Osteocyte (in vitro differentiated cells): Measurements from ENCODE around the gene CCSER1. TPM values are rescaled to one million over a fixed set of nuclear protein-coding genes. Genes with fewer than 3 reads are reported as not detected.

ENCODE experiments used
- DNase-seq: peaks from one replicate; pipeline ENCODE4 v3.0.0; 2021; ENCODE audit warnings: mixed read lengths; ENCODE audit not compliant: unreplicated experiment; ENCODE audit errors: extremely low spot score
- H3K27ac Mint-ChIP-seq: one replicate; pipeline ENCODE4 v1.8.0; 2021; ENCODE audit warnings: mild to moderate bottlenecking, mixed read lengths; ENCODE audit not compliant: unreplicated experiment
- H3K27me3 Mint-ChIP-seq: one replicate; pipeline ENCODE4 v1.8.0; 2021; ENCODE audit warnings: mixed read lengths; ENCODE audit not compliant: unreplicated experiment
- H3K36me3 Mint-ChIP-seq: one replicate; pipeline ENCODE4 v1.8.0; 2021; ENCODE audit warnings: mixed read lengths; ENCODE audit not compliant: unreplicated experiment
- H3K4me1 Mint-ChIP-seq: one replicate; pipeline ENCODE4 v1.8.0; 2021; ENCODE audit warnings: mixed read lengths; ENCODE audit not compliant: unreplicated experiment
- H3K4me3 Mint-ChIP-seq: one replicate; pipeline ENCODE4 v1.8.0; 2021; ENCODE audit warnings: mild to moderate bottlenecking, moderate library complexity, mixed read lengths; ENCODE audit not compliant: unreplicated experiment
- H3K9me3 Mint-ChIP-seq: one replicate; pipeline ENCODE4 v1.8.0; 2021; ENCODE audit warnings: mixed read lengths; ENCODE audit not compliant: unreplicated experiment
- CTCF ChIP-seq: fragments of 200-600 bp; sonication (generic); IDR thresholded peaks from 2 replicates; pipeline ENCODE4 v1.5.0; 2021; ENCODE audit warnings: antibody characterized with exemption, mild to moderate bottlenecking, moderate library complexity
- total RNA-seq: library from RNA; stranded (reverse); gene quantifications from 2 replicates; pipeline ENCODE4 v1.2.1, GENCODE V29; 2021

The CCSER1 gene
- total RNA-seq, 1 donor from 2014 or later: not detected

- Mint-ChIP-seq H3K27me3 (peaks cover 2% of the 10 kb centered on the region), H3K4me1 (no peaks in the 10 kb centered on the region), H3K9me3 (peaks cover 3% of the 10 kb centered on the region), H3K4me3 (no peak overlapping the region), H3K36me3 (no peaks in the 10 kb centered on the region), H3K27ac (no peak overlapping the region)
- TF ChIP-seq CTCF: no peak
- no peak for DNase-seq
Observed at GRCh38 chr4:90171491-90171890, 44.3 kb downstream of the CCSER1 start.

- no peaks in the 10 kb centered on the region for H3K4me1 Mint-ChIP-seq
- H3K27ac Mint-ChIP-seq: no peak overlapping the region
Observed at GRCh38 chr4:90174621-90175023, 47.4 kb downstream of the CCSER1 start.

GRCh38 chr4:90181644-90182043 lies 54.5 kb downstream of the CCSER1 start:
- Mint-ChIP-seq H3K9me3 (no peaks in the 10 kb centered on the region), H3K4me3 (no peak overlapping the region), H3K4me1 (no peaks in the 10 kb centered on the region), H3K36me3 (no peaks in the 10 kb centered on the region), H3K27ac (no peak overlapping the region), H3K27me3 (no peaks in the 10 kb centered on the region)
- no peak for DNase-seq
- TF ChIP-seq CTCF: no peak

More at GRCh38 chr4:90174621-90175023, 47.4 kb downstream of the CCSER1 start:
- Mint-ChIP-seq H3K9me3 (peaks cover 3% of the 10 kb centered on the region), H3K4me3 (no peak overlapping the region), H3K36me3 (no peaks in the 10 kb centered on the region), H3K27me3 (peaks cover 2% of the 10 kb centered on the region)
- no peak for DNase-seq
- no peak for TF ChIP-seq CTCF

- H3K27me3 Mint-ChIP-seq: no peaks in the 10 kb centered on the region
- no peaks in the 10 kb centered on the region for H3K36me3 Mint-ChIP-seq
- no peaks in the 10 kb centered on the region for H3K9me3 Mint-ChIP-seq
- no peak overlapping the region for H3K27ac Mint-ChIP-seq
- no peak for TF ChIP-seq CTCF
- no peak overlapping the region for H3K4me3 Mint-ChIP-seq
- DNase-seq: no peak
- H3K4me1 Mint-ChIP-seq: no peaks in the 10 kb centered on the region
Observed at GRCh38 chr4:90183254-90183653, 56.1 kb downstream of the CCSER1 start.

GRCh38 chr4:90184560-90184959 lies 57.4 kb downstream of the CCSER1 start:
- no peak for DNase-seq
- no peak overlapping the region for H3K4me3 Mint-ChIP-seq
- no peaks in the 10 kb centered on the region for H3K9me3 Mint-ChIP-seq
- no peaks in the 10 kb centered on the region for H3K27me3 Mint-ChIP-seq
- no peaks in the 10 kb centered on the region for H3K36me3 Mint-ChIP-seq
- no peaks in the 10 kb centered on the region for H3K4me1 Mint-ChIP-seq
- H3K27ac Mint-ChIP-seq: no peak overlapping the region
- TF ChIP-seq CTCF: no peak
